Measurements from ENCODE around the gene UNG.

Gene UNG

DNA sequence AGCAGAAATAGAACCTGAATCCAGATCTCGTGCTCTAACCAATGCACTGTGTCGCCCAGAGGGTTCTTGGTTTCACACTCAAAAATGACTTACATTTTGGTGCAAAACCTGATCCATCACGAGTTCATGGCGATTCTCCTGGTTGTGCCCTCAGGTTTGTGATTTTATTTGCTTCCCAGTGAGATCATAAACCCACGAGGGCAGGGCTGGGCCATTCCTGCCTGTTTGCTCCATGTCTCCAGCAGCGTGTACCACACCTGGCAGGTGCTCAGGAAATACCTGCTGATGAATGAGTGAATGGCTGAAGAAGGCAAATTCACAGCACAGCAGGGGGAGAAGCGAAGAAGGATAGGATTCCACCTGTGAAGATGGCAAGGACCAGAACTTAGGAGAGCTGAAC, 28.4 kb downstream of the UNG start:
- in situ Hi-C loops (cut with HindIII; ENCODE audit: low sequenced_read_pairs), result no loop called here
- DNase-seq (ENCODE audit: low read depth), result no peak
- H3K4me3 ChIP-seq (ENCODE audit: low read depth, low read length), result no peak overlapping the region
- TF ChIP-seq, protein P1, sequence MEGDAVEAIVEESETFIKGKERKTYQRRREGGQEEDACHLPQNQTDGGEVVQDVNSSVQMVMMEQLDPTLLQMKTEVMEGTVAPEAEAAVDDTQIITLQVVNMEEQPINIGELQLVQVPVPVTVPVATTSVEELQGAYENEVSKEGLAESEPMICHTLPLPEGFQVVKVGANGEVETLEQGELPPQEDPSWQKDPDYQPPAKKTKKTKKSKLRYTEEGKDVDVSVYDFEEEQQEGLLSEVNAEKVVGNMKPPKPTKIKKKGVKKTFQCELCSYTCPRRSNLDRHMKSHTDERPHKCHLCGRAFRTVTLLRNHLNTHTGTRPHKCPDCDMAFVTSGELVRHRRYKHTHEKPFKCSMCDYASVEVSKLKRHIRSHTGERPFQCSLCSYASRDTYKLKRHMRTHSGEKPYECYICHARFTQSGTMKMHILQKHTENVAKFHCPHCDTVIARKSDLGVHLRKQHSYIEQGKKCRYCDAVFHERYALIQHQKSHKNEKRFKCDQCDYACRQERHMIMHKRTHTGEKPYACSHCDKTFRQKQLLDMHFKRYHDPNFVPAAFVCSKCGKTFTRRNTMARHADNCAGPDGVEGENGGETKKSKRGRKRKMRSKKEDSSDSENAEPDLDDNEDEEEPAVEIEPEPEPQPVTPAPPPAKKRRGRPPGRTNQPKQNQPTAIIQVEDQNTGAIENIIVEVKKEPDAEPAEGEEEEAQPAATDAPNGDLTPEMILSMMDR (IDR thresholded peaks at IDR 0.05; ENCODE audit: low read depth, low read length, missing control alignments), result no peak

DNA sequence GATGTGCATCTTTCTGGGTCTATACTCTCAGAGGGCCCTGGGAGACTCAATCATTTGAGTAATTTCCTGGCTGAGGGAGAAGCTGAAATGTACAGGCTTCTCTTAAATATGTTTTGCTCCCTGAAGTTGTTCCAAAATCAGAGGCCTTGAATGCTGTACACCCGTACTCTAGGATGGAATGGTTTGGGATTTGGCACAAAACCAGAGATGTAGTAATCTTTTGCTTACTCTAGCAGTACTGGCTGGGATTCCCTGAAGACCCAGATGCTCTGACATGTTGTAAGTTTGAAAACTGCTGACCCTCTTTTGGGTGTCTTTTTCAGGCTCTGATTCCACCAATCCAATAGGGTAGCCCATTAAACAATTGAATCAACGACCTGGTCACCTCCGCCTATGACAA, 29.4 kb downstream of the UNG start:
- H3K4me3 ChIP-seq (ENCODE audit: low read depth, low read length), result no peak overlapping the region
- TF ChIP-seq, protein P1 (IDR thresholded peaks at IDR 0.05; ENCODE audit: low read depth, low read length, missing control alignments), result no peak
- in situ Hi-C loops (cut with HindIII; ENCODE audit: low sequenced_read_pairs), result no loop called here
- DNase-seq (ENCODE audit: low read depth), result no peak

DNA sequence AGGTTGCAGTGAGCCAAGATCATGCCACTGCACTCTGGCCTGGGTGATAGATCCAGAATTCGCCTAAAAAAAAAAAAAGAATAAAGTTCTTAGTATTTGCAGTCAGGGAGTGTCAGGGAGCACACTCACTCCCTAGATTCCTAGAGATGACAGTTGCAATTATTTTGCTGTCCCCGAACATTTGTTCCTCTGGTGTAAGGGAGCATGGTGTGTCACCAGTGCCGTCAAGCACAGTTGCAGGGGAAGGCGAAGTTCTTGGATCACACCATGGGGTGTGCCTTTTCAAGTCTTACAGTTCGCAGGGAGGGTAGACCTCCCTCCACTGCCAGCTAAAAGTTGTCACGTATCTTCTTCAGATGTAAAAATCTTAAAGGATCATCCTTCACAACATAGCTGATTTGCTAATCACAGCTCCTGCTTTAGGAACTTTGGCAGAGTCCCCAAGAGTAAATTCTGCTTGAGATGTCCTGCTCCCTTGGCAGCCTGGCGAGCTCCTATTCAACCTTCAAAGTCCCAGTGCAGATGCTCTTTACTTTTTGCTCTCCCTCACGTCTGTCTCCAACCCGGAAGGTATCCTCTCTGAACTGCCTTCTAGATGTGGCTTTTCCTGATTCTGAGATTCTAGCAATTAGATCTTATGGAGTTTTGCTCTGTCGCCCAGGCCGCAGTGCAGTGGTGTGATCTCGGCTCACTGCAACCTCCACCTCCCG, 30.3 kb downstream of the UNG start:
- in situ Hi-C loops (cut with HindIII; ENCODE audit: low sequenced_read_pairs), result no loop called here

DNA sequence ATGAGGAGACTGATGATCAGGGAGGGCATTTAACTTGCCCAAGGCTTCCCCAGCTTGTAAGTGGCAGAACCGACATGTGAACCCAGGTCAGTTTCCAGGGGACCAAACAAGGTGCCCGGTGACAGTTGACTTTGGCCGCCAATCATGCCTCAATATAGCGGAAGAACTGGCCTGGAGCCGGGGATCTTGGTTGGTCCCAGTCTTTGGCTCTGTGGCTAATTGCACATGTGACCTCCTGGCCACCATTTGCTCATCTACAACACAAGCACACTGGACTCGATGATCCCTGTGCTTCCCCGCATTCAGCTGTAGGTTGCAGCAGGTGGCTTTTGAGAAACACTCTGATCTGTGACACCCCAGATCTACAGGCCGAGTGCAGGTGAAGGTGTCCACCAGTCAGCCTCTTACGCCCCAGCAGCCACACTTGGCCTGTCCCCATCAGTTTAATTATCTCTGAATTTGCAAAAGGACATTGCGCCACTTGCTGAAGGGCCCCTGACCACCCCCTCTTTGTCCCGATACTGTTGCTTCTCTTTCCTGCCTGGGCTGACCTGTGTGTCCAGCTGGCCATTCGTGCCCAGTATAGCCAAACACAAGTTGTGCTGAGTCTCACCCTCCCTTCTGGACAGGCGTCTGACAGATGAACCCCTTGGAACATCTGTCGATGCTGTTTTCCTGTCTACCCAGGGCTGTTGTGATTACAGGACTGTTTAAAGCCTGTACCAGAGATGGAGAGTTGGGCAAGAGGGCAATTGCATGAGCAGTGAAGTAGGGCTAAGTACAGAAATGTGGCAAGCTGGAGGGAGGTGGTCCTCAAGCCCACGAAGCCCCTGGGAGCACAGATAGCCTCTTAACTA, 33.1 kb downstream of the UNG start:
- TF ChIP-seq, protein P1 (IDR thresholded peaks at IDR 0.05; ENCODE audit: low read depth, low read length, missing control alignments), result no peak
- H3K4me3 ChIP-seq (ENCODE audit: low read depth, low read length), result no peak overlapping the region
- no peak for DNase-seq (ENCODE audit: low read depth)
- in situ Hi-C loops (cut with HindIII; ENCODE audit: low sequenced_read_pairs), result no loop called here

More for the DNA sequence above, 30.3 kb downstream of the UNG start:
- TF ChIP-seq, protein P1 (IDR thresholded peaks at IDR 0.05; ENCODE audit: low read depth, low read length, missing control alignments), result no peak
- H3K4me3 ChIP-seq (ENCODE audit: low read depth, low read length), result no peak overlapping the region
- DNase-seq (ENCODE audit: low read depth), result no peak

DNA sequence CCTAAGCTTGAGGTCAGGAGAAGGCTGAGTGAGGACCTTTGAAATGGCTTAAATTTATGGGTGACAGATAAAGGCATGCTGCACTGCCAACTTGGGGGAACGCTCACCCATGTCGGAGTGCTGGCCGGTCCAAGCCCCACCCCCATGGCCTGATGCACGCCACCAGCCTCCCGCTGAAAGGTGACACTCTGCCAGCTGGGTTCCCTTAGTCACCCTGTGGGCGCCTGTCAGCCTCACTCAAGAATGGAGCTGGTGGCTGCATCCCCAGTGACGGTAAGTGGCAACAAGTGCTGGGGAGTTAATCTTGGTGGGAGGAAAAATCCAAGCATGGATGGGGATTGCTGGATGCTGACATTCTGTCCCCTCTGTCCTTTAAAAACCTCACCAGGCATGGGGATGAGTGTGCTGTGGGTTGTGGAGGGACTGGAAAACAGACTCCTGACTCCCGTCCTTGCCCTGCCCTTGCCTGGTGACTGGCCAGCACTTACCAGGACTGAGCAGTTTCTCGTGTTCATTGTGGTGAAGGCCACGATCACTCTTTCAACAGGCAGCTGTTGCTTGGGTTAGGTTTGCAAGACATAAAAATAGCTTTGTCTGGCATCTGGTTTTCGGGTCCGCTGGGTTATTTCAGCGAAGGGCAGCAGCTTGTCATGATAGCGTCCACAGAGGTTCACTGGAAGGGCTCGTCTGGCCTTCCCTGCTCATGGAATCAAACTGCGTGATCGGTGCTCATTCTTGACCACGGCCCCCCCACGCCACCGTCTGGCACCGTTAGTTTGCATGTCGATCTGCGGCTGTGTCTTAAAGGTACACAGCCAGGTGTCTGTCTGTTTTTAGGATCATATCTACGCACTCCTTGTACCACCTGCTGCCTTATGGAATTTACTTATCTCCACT, 34.0 kb downstream of the UNG start:
- TF ChIP-seq, protein P1 (IDR thresholded peaks at IDR 0.05; ENCODE audit: low read depth, low read length, missing control alignments), result no peak
- in situ Hi-C loops (cut with HindIII; ENCODE audit: low sequenced_read_pairs), result no loop called here
- no peak for DNase-seq (ENCODE audit: low read depth)
- H3K4me3 ChIP-seq (ENCODE audit: low read depth, low read length), result no peak overlapping the region

All from astrocyte of the cerebellum (primary cell).